Liver (tissue), 9 donors: ENCODE data around the gene SLC9A4. TPM values are rescaled to one million over a fixed set of nuclear protein-coding genes. Genes with fewer than 3 reads are reported as not detected.

Experiments used
- DNase-seq: peaks from one replicate; pipeline ENCODE4 v3.0.0-alpha.2; 2017; ENCODE audit warnings: low spot score
- H3K27ac ChIP-seq, 2 donors: one replicate each; pipeline ENCODE4 v1.7.0; 2013; ENCODE audit warnings: inconsistent platforms in 2 of 2, low read length in 2 of 2, control low read depth in 1 of 2, low read depth in 1 of 2, mild to moderate bottlenecking in 1 of 2
- H3K27me3 ChIP-seq, 4 donors: one replicate each; pipeline versions ENCODE4 v1.6.1 to v1.7.0; 2013; ENCODE audit warnings: low read length in 3 of 4, inconsistent platforms in 1 of 4, mild to moderate bottlenecking in 1 of 4, moderate library complexity in 1 of 4; ENCODE audit not compliant: control insufficient read depth in 4 of 4, insufficient read depth in 4 of 4
- H3K36me3 ChIP-seq, 4 donors: one replicate each; pipeline versions ENCODE4 v1.6.1 to v1.7.0; 2013; ENCODE audit warnings: low read length in 3 of 4, mild to moderate bottlenecking in 3 of 4, low read depth in 1 of 4, moderate library complexity in 1 of 4; ENCODE audit not compliant: control insufficient read depth in 4 of 4, insufficient read depth in 3 of 4
- H3K4me1 ChIP-seq, 4 donors: one replicate each; pipeline versions ENCODE4 v1.6.1 to v1.7.0; 2013; ENCODE audit warnings: low read length in 3 of 4, mild to moderate bottlenecking in 3 of 4, moderate library complexity in 1 of 4; ENCODE audit not compliant: control insufficient read depth in 4 of 4, insufficient read depth in 4 of 4
- H3K4me3 ChIP-seq, 3 donors: one replicate each; pipeline versions ENCODE4 v1.6.1 to v1.7.0; 2013; ENCODE audit warnings: low read length in 3 of 3, control low read depth in 1 of 3, low read depth in 1 of 3, mild to moderate bottlenecking in 1 of 3
- H3K9ac ChIP-seq, 2 donors: one replicate each; pipeline ENCODE4 v1.7.0; 2013; ENCODE audit warnings: low read length in 2 of 2, mild to moderate bottlenecking in 2 of 2, moderate library complexity in 2 of 2, control low read depth in 1 of 2, low read depth in 1 of 2
- H3K9me3 ChIP-seq, 4 donors: one replicate each; pipeline versions ENCODE4 v1.6.1 to v1.7.0; 2013; ENCODE audit warnings: low read length in 3 of 4; ENCODE audit not compliant: control insufficient read depth in 4 of 4
- EGR1 ChIP-seq, 2 donors: IDR thresholded peaks; 2 replicates each; pipeline ENCODE4 v1.6.1; 2016 to 2018; ENCODE audit warnings: antibody characterized with exemption in 2 of 2, low read depth in 2 of 2
- FOXA1 ChIP-seq: IDR thresholded peaks from 2 replicates; pipeline ENCODE4 v1.6.1; 2016; ENCODE audit warnings: antibody characterized with exemption
- FOXA2 ChIP-seq: IDR thresholded peaks from 2 replicates; pipeline ENCODE4 v1.6.1; 2016; ENCODE audit warnings: antibody characterized with exemption
- GABPA ChIP-seq, 2 donors: IDR thresholded peaks in 1 of 2; conservative IDR thresholded peaks in 1 of 2; 2 replicates each; pipeline ENCODE4 v1.6.1; 2016; ENCODE audit warnings: antibody characterized with exemption in 2 of 2, mild to moderate bottlenecking in 1 of 2, moderate library complexity in 1 of 2
- HNF4A ChIP-seq, 2 donors: conservative IDR thresholded peaks; 2 replicates each; pipeline ENCODE4 v1.6.1; 2016; ENCODE audit warnings: antibody characterized with exemption in 2 of 2, mild to moderate bottlenecking in 2 of 2
- HNF4G ChIP-seq: IDR thresholded peaks from 2 replicates; pipeline ENCODE4 v1.6.1; 2016; ENCODE audit warnings: antibody characterized with exemption
- NR2F2 ChIP-seq: IDR thresholded peaks from 2 replicates; pipeline ENCODE4 v1.6.1; 2016; ENCODE audit warnings: antibody characterized with exemption
- RAD21 ChIP-seq, 2 donors: IDR thresholded peaks; 2 replicates each; pipeline ENCODE4 v1.6.1; 2016; ENCODE audit warnings: antibody characterized with exemption in 2 of 2, mild to moderate bottlenecking in 2 of 2
- RXRA ChIP-seq, 2 donors: IDR thresholded peaks; 2 replicates each; pipeline ENCODE4 v1.6.1; 2017 to 2018; ENCODE audit warnings: antibody characterized with exemption in 2 of 2, mild to moderate bottlenecking in 1 of 2
- YY1 ChIP-seq: IDR thresholded peaks from 2 replicates; pipeline ENCODE4 v1.6.1; 2016; ENCODE audit warnings: antibody characterized with exemption, mild to moderate bottlenecking
- WGBS: extraction: QIAGEN DNeasy Blood & Tissue Kit; methylation state at CpG from one replicate; pipeline ENCODE4 v1.1.7; 2013; 5-methylcytosine and 5-hydroxymethylcytosine counted together
- polyA plus RNA-seq, 2 donors: library from polyadenylated mRNA; stranded (reverse) in 1 of 2; unstranded in 1 of 2; fragments of 200-250 nt in 1 of 2; fragments of >200 nt in 1 of 2; fragmentation: Nextera tagmentation in 1 of 2; extraction: Ambion mirVana in 1 of 2; gene quantifications; one replicate each; pipeline versions ENCODE4 v1.2.1 to v1.2.3, GENCODE V29; 2013 to 2015
- total RNA-seq, 2 donors: library from RNA; depleted of rRNA; stranded (reverse); fragments of >200 nt; gene quantifications; one replicate each; pipeline ENCODE4 v1.2.3, GENCODE V29; 2014
- TF ChIP-seq, protein P1 (sequence below): IDR thresholded peaks from 2 replicates; pipeline ENCODE4 v1.6.1; 2016; ENCODE audit warnings: antibody characterized with exemption
- TF ChIP-seq, protein P2 (sequence below): fragments of 150-350 bp; IDR thresholded peaks from 2 replicates; pipeline ENCODE4 v1.5.1; 2017; ENCODE audit warnings: improper control_type of control experiment, low read depth, low read length; ENCODE audit not compliant: missing input control
- TF ChIP-seq, protein P3 (sequence below): IDR thresholded peaks from 2 replicates; pipeline ENCODE4 v1.6.1; 2016; ENCODE audit warnings: antibody characterized with exemption, mild to moderate bottlenecking
- donor health status: healthy.
- donor health status: healthy.
- donor health status: healthy.
- donor health status: healthy.
- donor health status: healthy.

The SLC9A4 gene
- total and polyA plus RNA-seq, 4 donors: not detected

DNA sequence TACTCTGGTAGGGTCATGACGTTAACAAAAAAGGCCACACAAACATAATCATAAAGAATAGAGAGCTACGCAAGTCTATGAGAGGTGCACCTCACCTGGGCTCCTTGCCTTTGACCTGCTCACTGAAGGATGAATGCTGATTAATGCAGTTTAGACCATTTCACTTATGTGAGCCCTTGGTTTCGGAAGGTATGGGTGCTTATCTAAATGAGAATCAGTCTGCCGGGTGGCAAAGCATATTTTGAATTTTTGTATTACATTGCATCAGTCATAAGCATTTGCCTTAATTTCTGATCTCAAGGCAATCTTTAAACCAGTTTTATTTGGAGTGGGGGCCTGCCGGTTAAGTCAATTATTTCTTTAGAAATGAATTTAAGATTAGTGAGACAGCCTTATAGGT, 42.8 kb downstream of the SLC9A4 start:
- no peaks in the 10 kb centered on the region for H3K36me3 ChIP-seq
- no peaks in the 10 kb centered on the region for H3K4me1 ChIP-seq
- H3K4me3 ChIP-seq: no peak overlapping the region
- H3K27ac ChIP-seq: no peak overlapping the region
- peaks cover 0 to 6% (median 0%) of the 10 kb centered on the region in 4 donors for H3K27me3 ChIP-seq
- no peak for TF ChIP-seq GABPA (IDR thresholded peaks at IDR 0.05 in 1 of 2, conservative IDR thresholded peaks at IDR 0.05 in 1 of 2)
- TF ChIP-seq, protein P1, sequence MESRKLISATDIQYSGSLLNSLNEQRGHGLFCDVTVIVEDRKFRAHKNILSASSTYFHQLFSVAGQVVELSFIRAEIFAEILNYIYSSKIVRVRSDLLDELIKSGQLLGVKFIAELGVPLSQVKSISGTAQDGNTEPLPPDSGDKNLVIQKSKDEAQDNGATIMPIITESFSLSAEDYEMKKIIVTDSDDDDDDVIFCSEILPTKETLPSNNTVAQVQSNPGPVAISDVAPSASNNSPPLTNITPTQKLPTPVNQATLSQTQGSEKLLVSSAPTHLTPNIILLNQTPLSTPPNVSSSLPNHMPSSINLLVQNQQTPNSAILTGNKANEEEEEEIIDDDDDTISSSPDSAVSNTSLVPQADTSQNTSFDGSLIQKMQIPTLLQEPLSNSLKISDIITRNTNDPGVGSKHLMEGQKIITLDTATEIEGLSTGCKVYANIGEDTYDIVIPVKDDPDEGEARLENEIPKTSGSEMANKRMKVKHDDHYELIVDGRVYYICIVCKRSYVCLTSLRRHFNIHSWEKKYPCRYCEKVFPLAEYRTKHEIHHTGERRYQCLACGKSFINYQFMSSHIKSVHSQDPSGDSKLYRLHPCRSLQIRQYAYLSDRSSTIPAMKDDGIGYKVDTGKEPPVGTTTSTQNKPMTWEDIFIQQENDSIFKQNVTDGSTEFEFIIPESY: no peak
- no peak for TF ChIP-seq HNF4A (conservative IDR thresholded peaks at IDR 0.05)
- no peak for TF ChIP-seq FOXA1
- TF ChIP-seq, protein P2, sequence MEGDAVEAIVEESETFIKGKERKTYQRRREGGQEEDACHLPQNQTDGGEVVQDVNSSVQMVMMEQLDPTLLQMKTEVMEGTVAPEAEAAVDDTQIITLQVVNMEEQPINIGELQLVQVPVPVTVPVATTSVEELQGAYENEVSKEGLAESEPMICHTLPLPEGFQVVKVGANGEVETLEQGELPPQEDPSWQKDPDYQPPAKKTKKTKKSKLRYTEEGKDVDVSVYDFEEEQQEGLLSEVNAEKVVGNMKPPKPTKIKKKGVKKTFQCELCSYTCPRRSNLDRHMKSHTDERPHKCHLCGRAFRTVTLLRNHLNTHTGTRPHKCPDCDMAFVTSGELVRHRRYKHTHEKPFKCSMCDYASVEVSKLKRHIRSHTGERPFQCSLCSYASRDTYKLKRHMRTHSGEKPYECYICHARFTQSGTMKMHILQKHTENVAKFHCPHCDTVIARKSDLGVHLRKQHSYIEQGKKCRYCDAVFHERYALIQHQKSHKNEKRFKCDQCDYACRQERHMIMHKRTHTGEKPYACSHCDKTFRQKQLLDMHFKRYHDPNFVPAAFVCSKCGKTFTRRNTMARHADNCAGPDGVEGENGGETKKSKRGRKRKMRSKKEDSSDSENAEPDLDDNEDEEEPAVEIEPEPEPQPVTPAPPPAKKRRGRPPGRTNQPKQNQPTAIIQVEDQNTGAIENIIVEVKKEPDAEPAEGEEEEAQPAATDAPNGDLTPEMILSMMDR: no peak
- TF ChIP-seq RXRA (IDR thresholded peaks at IDR 0.05): no peak
- no peak for TF ChIP-seq NR2F2
- TF ChIP-seq, protein P3, sequence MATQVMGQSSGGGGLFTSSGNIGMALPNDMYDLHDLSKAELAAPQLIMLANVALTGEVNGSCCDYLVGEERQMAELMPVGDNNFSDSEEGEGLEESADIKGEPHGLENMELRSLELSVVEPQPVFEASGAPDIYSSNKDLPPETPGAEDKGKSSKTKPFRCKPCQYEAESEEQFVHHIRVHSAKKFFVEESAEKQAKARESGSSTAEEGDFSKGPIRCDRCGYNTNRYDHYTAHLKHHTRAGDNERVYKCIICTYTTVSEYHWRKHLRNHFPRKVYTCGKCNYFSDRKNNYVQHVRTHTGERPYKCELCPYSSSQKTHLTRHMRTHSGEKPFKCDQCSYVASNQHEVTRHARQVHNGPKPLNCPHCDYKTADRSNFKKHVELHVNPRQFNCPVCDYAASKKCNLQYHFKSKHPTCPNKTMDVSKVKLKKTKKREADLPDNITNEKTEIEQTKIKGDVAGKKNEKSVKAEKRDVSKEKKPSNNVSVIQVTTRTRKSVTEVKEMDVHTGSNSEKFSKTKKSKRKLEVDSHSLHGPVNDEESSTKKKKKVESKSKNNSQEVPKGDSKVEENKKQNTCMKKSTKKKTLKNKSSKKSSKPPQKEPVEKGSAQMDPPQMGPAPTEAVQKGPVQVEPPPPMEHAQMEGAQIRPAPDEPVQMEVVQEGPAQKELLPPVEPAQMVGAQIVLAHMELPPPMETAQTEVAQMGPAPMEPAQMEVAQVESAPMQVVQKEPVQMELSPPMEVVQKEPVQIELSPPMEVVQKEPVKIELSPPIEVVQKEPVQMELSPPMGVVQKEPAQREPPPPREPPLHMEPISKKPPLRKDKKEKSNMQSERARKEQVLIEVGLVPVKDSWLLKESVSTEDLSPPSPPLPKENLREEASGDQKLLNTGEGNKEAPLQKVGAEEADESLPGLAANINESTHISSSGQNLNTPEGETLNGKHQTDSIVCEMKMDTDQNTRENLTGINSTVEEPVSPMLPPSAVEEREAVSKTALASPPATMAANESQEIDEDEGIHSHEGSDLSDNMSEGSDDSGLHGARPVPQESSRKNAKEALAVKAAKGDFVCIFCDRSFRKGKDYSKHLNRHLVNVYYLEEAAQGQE: no peak
- TF ChIP-seq YY1: no peak
- no peak for TF ChIP-seq RAD21 (IDR thresholded peaks at IDR 0.05)
- TF ChIP-seq FOXA2: no peak
- no peak for TF ChIP-seq HNF4G
- TF ChIP-seq EGR1 (IDR thresholded peaks at IDR 0.05; ENCODE audit: low read depth in 2 of 2): no peak
- no peak for DNase-seq
- H3K9ac ChIP-seq: no peak overlapping the region
- H3K9me3 ChIP-seq: no peaks in the 10 kb centered on the region
- 89% methylated on average over 5 of the region's 5 CpGs for WGBS

DNA sequence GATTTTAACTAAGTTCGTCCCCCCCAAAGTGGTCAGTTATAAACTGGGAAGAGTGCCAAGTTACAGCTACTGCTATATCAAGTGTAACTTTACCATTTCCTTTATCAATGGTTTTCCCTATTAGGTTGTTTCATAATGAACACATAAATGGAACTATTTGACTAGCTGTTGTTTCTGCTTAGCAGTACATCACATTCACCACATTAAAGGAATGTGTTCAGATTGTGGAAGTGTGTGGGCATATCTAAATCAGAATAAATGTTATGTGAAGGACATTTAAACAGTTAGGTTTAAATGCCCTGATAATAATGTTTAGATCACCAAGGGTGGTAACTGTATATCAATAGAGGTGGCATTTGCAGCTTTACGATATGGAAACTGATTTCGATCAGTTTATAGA, 45.1 kb downstream of the SLC9A4 start:
- H3K9me3 ChIP-seq: no peaks in the 10 kb centered on the region
- no peaks in the 10 kb centered on the region for H3K27me3 ChIP-seq
- H3K4me3 ChIP-seq: no peak overlapping the region
- WGBS: 73% methylated on average over 3 of the region's 3 CpGs
- no peaks in the 10 kb centered on the region for H3K4me1 ChIP-seq
- H3K9ac ChIP-seq: no peak overlapping the region
- no peak overlapping the region for H3K27ac ChIP-seq
- H3K36me3 ChIP-seq: no peaks in the 10 kb centered on the region
- TF ChIP-seq EGR1 (IDR thresholded peaks at IDR 0.05; ENCODE audit: low read depth in 2 of 2) (no peak), FOXA1 (no peak), HNF4G (no peak)
- TF ChIP-seq, protein P3: no peak
- no peak for DNase-seq
